GM12864 (cell line): Measurements from ENCODE around the gene IPO9.

ENCODE experiments used
- DNase-seq: peaks from one replicate; pipeline ENCODE4 v3.0.0-alpha.2; 2011; ENCODE audit warnings: low read depth
- H3K4me3 ChIP-seq: 2 replicates; pipeline ENCODE4 v1.5.1; 2011; ENCODE audit warnings: mild to moderate bottlenecking, low read depth, low read length, control low read depth
- TF ChIP-seq, protein P1 (sequence below): IDR thresholded peaks from 2 replicates; pipeline ENCODE4 v1.5.1; 2011; ENCODE audit warnings: low read depth, mild to moderate bottlenecking, moderate library complexity, low read length, control low read depth, inconsistent platforms; ENCODE audit errors: missing control alignments

IPO9 gene

GRCh38 chr1:201785291-201785690 is 43.7 kb upstream of the IPO9 start:
- no peak overlapping the region for H3K4me3 ChIP-seq
- TF ChIP-seq, protein P1, sequence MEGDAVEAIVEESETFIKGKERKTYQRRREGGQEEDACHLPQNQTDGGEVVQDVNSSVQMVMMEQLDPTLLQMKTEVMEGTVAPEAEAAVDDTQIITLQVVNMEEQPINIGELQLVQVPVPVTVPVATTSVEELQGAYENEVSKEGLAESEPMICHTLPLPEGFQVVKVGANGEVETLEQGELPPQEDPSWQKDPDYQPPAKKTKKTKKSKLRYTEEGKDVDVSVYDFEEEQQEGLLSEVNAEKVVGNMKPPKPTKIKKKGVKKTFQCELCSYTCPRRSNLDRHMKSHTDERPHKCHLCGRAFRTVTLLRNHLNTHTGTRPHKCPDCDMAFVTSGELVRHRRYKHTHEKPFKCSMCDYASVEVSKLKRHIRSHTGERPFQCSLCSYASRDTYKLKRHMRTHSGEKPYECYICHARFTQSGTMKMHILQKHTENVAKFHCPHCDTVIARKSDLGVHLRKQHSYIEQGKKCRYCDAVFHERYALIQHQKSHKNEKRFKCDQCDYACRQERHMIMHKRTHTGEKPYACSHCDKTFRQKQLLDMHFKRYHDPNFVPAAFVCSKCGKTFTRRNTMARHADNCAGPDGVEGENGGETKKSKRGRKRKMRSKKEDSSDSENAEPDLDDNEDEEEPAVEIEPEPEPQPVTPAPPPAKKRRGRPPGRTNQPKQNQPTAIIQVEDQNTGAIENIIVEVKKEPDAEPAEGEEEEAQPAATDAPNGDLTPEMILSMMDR: no peak
- DNase-seq: no peak

GRCh38 chr1:201786824-201787223 is 42.1 kb upstream of the IPO9 start:
- TF ChIP-seq, protein P1: no peak
- DNase-seq: no peak
- H3K4me3 ChIP-seq: no peak overlapping the region

- TF ChIP-seq, protein P1: no peak
- no peak for DNase-seq
- H3K4me3 ChIP-seq: no peak overlapping the region
Observed at GRCh38 chr1:201788296-201788695, 40.7 kb upstream of the IPO9 start.

DNA sequence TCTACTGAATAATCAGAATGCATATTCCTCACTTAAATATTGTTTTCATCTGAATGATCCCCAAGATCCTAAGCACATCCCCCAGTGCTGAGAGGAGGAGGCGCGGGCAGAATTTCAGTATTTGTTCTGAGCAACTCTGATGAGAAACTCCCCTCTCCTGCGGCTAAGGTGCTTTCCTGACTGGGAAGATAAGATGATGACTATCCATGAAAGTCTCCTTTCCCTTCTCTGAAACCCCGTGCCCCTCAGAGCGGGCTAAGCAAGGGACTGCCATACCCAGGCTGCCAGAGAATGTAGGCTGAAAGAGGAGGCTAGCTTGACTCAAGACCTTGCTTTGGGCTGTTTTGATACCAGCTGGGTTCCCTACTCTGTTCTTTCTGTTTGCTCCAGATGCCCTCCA is 39.7 kb upstream of the IPO9 start:
- no peak for DNase-seq
- TF ChIP-seq, protein P1: no peak
- no peak overlapping the region for H3K4me3 ChIP-seq

- no peak overlapping the region for H3K4me3 ChIP-seq
- no peak for DNase-seq
- TF ChIP-seq, protein P1: no peak
Observed at GRCh38 chr1:201790261-201790660, 38.7 kb upstream of the IPO9 start.

DNA sequence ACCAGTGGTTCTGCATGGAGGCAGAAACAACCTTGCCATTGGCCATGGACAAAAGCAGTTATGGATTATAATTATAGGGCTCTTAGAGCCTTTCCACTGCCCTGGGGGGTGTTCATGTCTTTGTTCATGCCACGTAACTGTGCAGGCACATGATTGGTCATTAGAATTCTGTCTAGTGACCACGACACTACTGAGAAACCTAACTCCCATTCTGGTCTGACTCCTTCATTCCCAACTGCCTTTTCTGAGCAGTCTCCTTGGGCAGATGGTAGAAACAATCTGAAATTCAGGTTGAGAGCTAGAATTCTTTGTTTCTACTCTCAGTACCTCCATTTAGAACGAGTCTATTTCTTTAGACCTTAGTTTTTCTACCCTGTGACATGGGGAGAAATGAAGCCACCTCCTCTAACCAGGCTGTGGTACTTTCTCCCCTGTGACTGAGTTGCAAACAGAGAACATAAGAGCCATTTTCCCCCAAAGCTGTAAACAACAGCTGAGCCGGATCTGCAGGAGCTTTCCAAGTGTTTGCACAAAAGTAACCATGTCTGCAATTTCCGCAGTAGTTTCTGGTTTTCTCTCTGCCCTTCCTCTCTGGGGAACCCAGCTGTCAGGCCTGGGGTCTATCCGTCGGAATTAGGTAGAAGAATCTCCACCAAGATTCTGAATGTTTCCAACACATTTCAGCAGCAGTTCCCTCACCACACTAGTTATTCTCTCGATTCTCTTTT is 37.7 kb upstream of the IPO9 start:
- TF ChIP-seq, protein P1: no peak
- H3K4me3 ChIP-seq: no peak overlapping the region
- no peak for DNase-seq

GRCh38 chr1:201791779-201792173 is 37.2 kb upstream of the IPO9 start:
- no peak overlapping the region for H3K4me3 ChIP-seq
- no peak for DNase-seq
- TF ChIP-seq, protein P1: no peak
